Measurements from ENCODE around the gene HNRNPUL1.

HNRNPUL1 gene

GRCh38 chr19:41263850-41264580, at the start of gene HNRNPUL1:
Gene HNRNPUL1 (plus strand): TSS chr19:41264372. CDS start chr19:41264504, 132 bp downstream.
- Histone ChIP-seq H3K9ac (peak within 1 kb of the TSS; percentile 100), H3K4me3 (peak within 1 kb of the TSS; percentile 86)
- no peak for TF ChIP-seq Cebpa-rat (IDR thresholded peaks at IDR 0.05)

GRCh38 chr19:41217741-41218140, 46.4 kb upstream of the HNRNPUL1 start:
- Histone ChIP-seq H3K27ac (no peak overlapping the region), H3K36me3 (no peaks in the 10 kb centered on the region), H4K20me1 (no peaks in the 10 kb centered on the region), H3K9me3 (no peaks in the 10 kb centered on the region), H3K4me3 (no peak overlapping the region), H3K4me1 (peaks cover 14% of the 10 kb centered on the region), H3K9ac (no peak overlapping the region), H3K27me3 (peaks cover 12% of the 10 kb centered on the region), H3K4me2 (no peak overlapping the region)
- no peak for TF ChIP-seq Cebpa-rat (IDR thresholded peaks at IDR 0.05)

More at GRCh38 chr19:41263850-41264580, at the start of gene HNRNPUL1:
- Histone ChIP-seq H3K27me3 (no peaks in the 10 kb centered on the region), H3K4me2 (peak within 1 kb of the TSS; percentile 92), H3K9me3 (no peaks in the 10 kb centered on the region), H3K27ac (peak within 1 kb of the TSS; percentile 100), H3K4me1 (peaks cover 34% of the 10 kb centered on the region), H4K20me1 (peaks cover 37% of the 10 kb centered on the region), H3K36me3 (peaks cover 25% of the 10 kb centered on the region)

- no peaks in the 10 kb centered on the region for H3K9me3 ChIP-seq
- no peak overlapping the region for H3K27ac ChIP-seq
- H3K9ac ChIP-seq: no peak overlapping the region
- no peak overlapping the region for H3K4me2 ChIP-seq
- H4K20me1 ChIP-seq: no peaks in the 10 kb centered on the region
- peaks cover 14% of the 10 kb centered on the region for H3K4me1 ChIP-seq
- H3K4me3 ChIP-seq: no peak overlapping the region
- H3K27me3 ChIP-seq: peaks cover 12% of the 10 kb centered on the region
- H3K36me3 ChIP-seq: no peaks in the 10 kb centered on the region
- no peak for TF ChIP-seq Cebpa-rat (IDR thresholded peaks at IDR 0.05)
Observed at GRCh38 chr19:41218249-41218614, 45.9 kb upstream of the HNRNPUL1 start.

- H3K4me3 ChIP-seq: no peak within 1 kb of the TSS
- no peak within 1 kb of the TSS for H3K27ac ChIP-seq
- H4K20me1 ChIP-seq: no peaks in the 10 kb centered on the region
- H3K4me2 ChIP-seq: peak within 1 kb of the TSS; percentile 18; the same call in 1 of the 2 replicates
- no peak within 1 kb of the TSS for H3K9ac ChIP-seq
- H3K27me3 ChIP-seq: peaks cover 12% of the 10 kb centered on the region
- no peaks in the 10 kb centered on the region for H3K36me3 ChIP-seq
- TF ChIP-seq Cebpa-rat (IDR thresholded peaks at IDR 0.05): no peak
- peaks cover 14% of the 10 kb centered on the region for H3K4me1 ChIP-seq
- no peaks in the 10 kb centered on the region for H3K9me3 ChIP-seq
Observed at GRCh38 chr19:41218615-41219507, 45.3 kb upstream of the HNRNPUL1 start, which contains the start of gene AXL. Gene AXL (plus strand): TSS chr19:41219223. CDS start chr19:41219393, 170 bp downstream.

GRCh38 chr19:41219924-41220567, 44.1 kb upstream of the HNRNPUL1 start:
- Histone ChIP-seq H3K4me1 (peaks cover 14% of the 10 kb centered on the region), H3K4me2 (peak overlapping the region; percentile 18; the same call in 1 of the 2 replicates), H3K9ac (no peak overlapping the region), H4K20me1 (no peaks in the 10 kb centered on the region), H3K9me3 (no peaks in the 10 kb centered on the region), H3K27me3 (peaks cover 12% of the 10 kb centered on the region), H3K27ac (no peak overlapping the region), H3K4me3 (no peak overlapping the region), H3K36me3 (no peaks in the 10 kb centered on the region)
- TF ChIP-seq Cebpa-rat (IDR thresholded peaks at IDR 0.05): no peak

GRCh38 chr19:41220811-41221210, 43.4 kb upstream of the HNRNPUL1 start:
- peak overlapping the region; percentile 18; the same call in 1 of the 2 replicates for H3K4me2 ChIP-seq
- peaks cover 14% of the 10 kb centered on the region for H3K4me1 ChIP-seq
- H3K9me3 ChIP-seq: no peaks in the 10 kb centered on the region
- no peak for TF ChIP-seq Cebpa-rat (IDR thresholded peaks at IDR 0.05)
- H3K9ac ChIP-seq: no peak overlapping the region
- no peak overlapping the region for H3K4me3 ChIP-seq
- no peak overlapping the region for H3K27ac ChIP-seq
- peaks cover 12% of the 10 kb centered on the region for H3K27me3 ChIP-seq
- no peaks in the 10 kb centered on the region for H3K36me3 ChIP-seq
- H4K20me1 ChIP-seq: no peaks in the 10 kb centered on the region

- no peak for TF ChIP-seq Cebpa-rat (IDR thresholded peaks at IDR 0.05)
- Histone ChIP-seq H3K36me3 (no peaks in the 10 kb centered on the region), H3K9me3 (no peaks in the 10 kb centered on the region), H4K20me1 (no peaks in the 10 kb centered on the region), H3K9ac (no peak overlapping the region), H3K4me1 (peaks cover 14% of the 10 kb centered on the region), H3K4me3 (no peak overlapping the region), H3K27me3 (peaks cover 12% of the 10 kb centered on the region), H3K4me2 (no peak overlapping the region), H3K27ac (no peak overlapping the region)
Observed at GRCh38 chr19:41221514-41222205, 42.5 kb upstream of the HNRNPUL1 start.

GRCh38 chr19:41222240-41222639, 41.9 kb upstream of the HNRNPUL1 start:
- no peaks in the 10 kb centered on the region for H4K20me1 ChIP-seq
- no peak overlapping the region for H3K4me3 ChIP-seq
- no peak overlapping the region for H3K9ac ChIP-seq
- no peaks in the 10 kb centered on the region for H3K9me3 ChIP-seq
- no peaks in the 10 kb centered on the region for H3K36me3 ChIP-seq
- no peak overlapping the region for H3K27ac ChIP-seq
- H3K27me3 ChIP-seq: peaks cover 12% of the 10 kb centered on the region
- H3K4me2 ChIP-seq: no peak overlapping the region
- H3K4me1 ChIP-seq: peaks cover 14% of the 10 kb centered on the region
- TF ChIP-seq Cebpa-rat (IDR thresholded peaks at IDR 0.05): no peak
